ENCODE results near the gene NPDC1.

NPDC1 gene

GRCh38 chr9:137042751-137043727 is 2.9 kb downstream of the NPDC1 start:
- CTCF ChIA-PET: interaction anchor here (0.6 to 4.4 kb wide), 8 partner anchors 8 to 24 kb away, joined by 3 to 36 read pairs (median 6); partner anchors contain the start of genes ABCA2 and FUT7
- POLR2A ChIA-PET: no interaction called here
- H3K4me3 ChIP-seq (ENCODE audit: low read depth, low read length): no peak overlapping the region
- TF ChIP-seq CTCF (IDR thresholded peaks at IDR 0.05; ENCODE audit: insufficient read depth, low read length, missing control alignments): no peak
- no peak for DNase-seq (ENCODE audit: low read depth, low spot score)

GRCh38 chr9:137041124-137041523 is 4.9 kb downstream of the NPDC1 start:
- no peak overlapping the region for H3K4me3 ChIP-seq (ENCODE audit: low read depth, low read length)
- DNase-seq (ENCODE audit: low read depth, low spot score): no peak
- TF ChIP-seq CTCF (IDR thresholded peaks at IDR 0.05; ENCODE audit: insufficient read depth, low read length, missing control alignments): no peak
- CTCF ChIA-PET: interaction anchor here (0.8 to 4.4 kb wide), 3 partner anchors 10 to 23 kb away, joined by 3 to 26 read pairs (median 5); partner anchors contain the start of gene FUT7
- POLR2A ChIA-PET: no interaction called here

- ChIA-PET POLR2A (no interaction called here), CTCF (interaction anchor here (0.8 to 4.4 kb wide), 3 partner anchors 9 to 23 kb away, joined by 3 to 26 read pairs (median 5); partner anchors contain the start of gene FUT7)
- TF ChIP-seq CTCF (IDR thresholded peaks at IDR 0.05; ENCODE audit: insufficient read depth, low read length, missing control alignments): no peak
- no peak for DNase-seq (ENCODE audit: low read depth, low spot score)
- H3K4me3 ChIP-seq (ENCODE audit: low read depth, low read length): no peak overlapping the region
Measured at GRCh38 chr9:137040568-137040967, 5.4 kb downstream of the NPDC1 start.

- POLR2A ChIA-PET: no interaction called here
- no peak for TF ChIP-seq CTCF (IDR thresholded peaks at IDR 0.05; ENCODE audit: insufficient read depth, low read length, missing control alignments)
- no peak for DNase-seq (ENCODE audit: low read depth, low spot score)
- no peak overlapping the region for H3K4me3 ChIP-seq (ENCODE audit: low read depth, low read length)
- CTCF ChIA-PET: interaction anchor here (1.3 to 6.6 kb wide), 3 partner anchors 10 to 252 kb away, joined by 3 to 101 read pairs (median 26); partner anchors contain the start of gene TMEM141
Measured at GRCh38 chr9:137039611-137040366, 6.2 kb downstream of the NPDC1 start.

GRCh38 chr9:137038916-137039315 is 7.1 kb downstream of the NPDC1 start:
- POLR2A ChIA-PET: no interaction called here
- CTCF ChIA-PET: interaction anchor here (1.3 to 6.6 kb wide), 6 partner anchors 8 to 251 kb away, joined by 3 to 148 read pairs (median 68); partner anchors contain the start of genes C8G, FBXW5, NPDC1 and TMEM141
- no peak for TF ChIP-seq CTCF (IDR thresholded peaks at IDR 0.05; ENCODE audit: insufficient read depth, low read length, missing control alignments)
- H3K4me3 ChIP-seq (ENCODE audit: low read depth, low read length): no peak overlapping the region
- no peak for DNase-seq (ENCODE audit: low read depth, low spot score)
